Measurements from ENCODE around the gene AK6. TPM values are rescaled to one million over a fixed set of nuclear protein-coding genes. Genes with fewer than 3 reads are reported as not detected.

AK6 gene
- polyA plus RNA-seq (2011; rRNA removed) = 11.6 and 39.9 TPM in 2 replicates
- polyA minus RNA-seq (2011; rRNA and poly(A)+ RNA removed) = 2.2 and 5.6 TPM in 2 replicates

GRCh38 chr5:69369340-69370121 lies at the start of gene AK6, which contains the start of the genes RAD17 and TAF9:
AK6 (minus strand) TSS chr5:69369520; CDS start chr5:69369490, 30 bp downstream.
RAD17 (plus strand) TSS chr5:69369818; CDS start chr5:69372209, 2,391 bp downstream.
TAF9 (minus strand) TSS chr5:69369520; CDS start chr5:69365737, 3,783 bp downstream.
- no peak for TF ChIP-seq CTCF (IDR thresholded peaks at IDR 0.05; ENCODE audit: insufficient read depth, low read depth, low read length)
- H3K36me3 ChIP-seq (ENCODE audit: control insufficient read depth, insufficient read depth, low read length) = peaks cover 1% of the 10 kb centered on the region; the same call in 1 of the 2 replicates
- peak within 1 kb of the TSS; percentile 90 for H3K4me3 ChIP-seq (ENCODE audit: low read depth, low read length)
- DNase-seq (ENCODE audit: low read depth) = peak; percentile 65
- H3K27me3 ChIP-seq (ENCODE audit: control insufficient read depth, insufficient read depth, low read length) = no peaks in the 10 kb centered on the region
- POLR2A ChIA-PET = interaction anchor here (0.6 kb wide), 1 partner anchor 149 kb away, joined by 3 read pairs; no protein-coding TSS in a partner anchor
- CTCF ChIA-PET = no interaction called here

- ChIA-PET CTCF (no interaction called here), POLR2A (no interaction called here)
- Histone ChIP-seq H3K27me3 (ENCODE audit: control insufficient read depth, insufficient read depth, low read length) (no peaks in the 10 kb centered on the region), H3K4me3 (ENCODE audit: low read depth, low read length) (no peak overlapping the region), H3K36me3 (ENCODE audit: control insufficient read depth, insufficient read depth, low read length) (peaks cover 2% of the 10 kb centered on the region; the same call in 1 of the 2 replicates)
- DNase-seq (ENCODE audit: low read depth) = no peak
- TF ChIP-seq CTCF (IDR thresholded peaks at IDR 0.05; ENCODE audit: insufficient read depth, low read depth, low read length) = no peak
These were observed 49.2 kb upstream of the AK6 start for GRCh38 chr5:69418554-69418953.

GRCh38 chr5:69416699-69417098 lies 47.4 kb upstream of the AK6 start:
- no peak for TF ChIP-seq CTCF (IDR thresholded peaks at IDR 0.05; ENCODE audit: insufficient read depth, low read depth, low read length)
- POLR2A ChIA-PET = no interaction called here

GRCh38 chr5:69416180-69416579 lies 46.9 kb upstream of the AK6 start:
- H3K36me3 ChIP-seq (ENCODE audit: control insufficient read depth, insufficient read depth, low read length) = peaks cover 2% of the 10 kb centered on the region; the same call in 1 of the 2 replicates
- no peaks in the 10 kb centered on the region for H3K27me3 ChIP-seq (ENCODE audit: control insufficient read depth, insufficient read depth, low read length)
- DNase-seq (ENCODE audit: low read depth) = no peak
- H3K4me3 ChIP-seq (ENCODE audit: low read depth, low read length) = no peak overlapping the region
- POLR2A ChIA-PET = no interaction called here
- no peak for TF ChIP-seq CTCF (IDR thresholded peaks at IDR 0.05; ENCODE audit: insufficient read depth, low read depth, low read length)
- CTCF ChIA-PET = no interaction called here

More at GRCh38 chr5:69416699-69417098, 47.4 kb upstream of the AK6 start:
- Histone ChIP-seq H3K36me3 (ENCODE audit: control insufficient read depth, insufficient read depth, low read length) (peaks cover 2% of the 10 kb centered on the region; the same call in 1 of the 2 replicates), H3K4me3 (ENCODE audit: low read depth, low read length) (no peak overlapping the region), H3K27me3 (ENCODE audit: control insufficient read depth, insufficient read depth, low read length) (no peaks in the 10 kb centered on the region)
- DNase-seq (ENCODE audit: low read depth) = no peak
- CTCF ChIA-PET = no interaction called here

- Histone ChIP-seq H3K4me3 (ENCODE audit: low read depth, low read length) (peak overlapping the region; percentile 55), H3K27me3 (ENCODE audit: control insufficient read depth, insufficient read depth, low read length) (no peaks in the 10 kb centered on the region), H3K36me3 (ENCODE audit: control insufficient read depth, insufficient read depth, low read length) (peaks cover 2% of the 10 kb centered on the region; the same call in 1 of the 2 replicates)
- DNase-seq (ENCODE audit: low read depth) = no peak
- no peak for TF ChIP-seq CTCF (IDR thresholded peaks at IDR 0.05; ENCODE audit: insufficient read depth, low read depth, low read length)
- POLR2A ChIA-PET = no interaction called here
- CTCF ChIA-PET = no interaction called here
These were observed 46.3 kb upstream of the AK6 start for GRCh38 chr5:69415584-69415958.
